ENCODE measurements around the gene FAM222B.
"Not testable (repeated sequence)": the region's sequence is repeated elsewhere in the genome, so short reads cannot be mapped to it uniquely, and the experiment has no call there.

FAM222B gene

DNA sequence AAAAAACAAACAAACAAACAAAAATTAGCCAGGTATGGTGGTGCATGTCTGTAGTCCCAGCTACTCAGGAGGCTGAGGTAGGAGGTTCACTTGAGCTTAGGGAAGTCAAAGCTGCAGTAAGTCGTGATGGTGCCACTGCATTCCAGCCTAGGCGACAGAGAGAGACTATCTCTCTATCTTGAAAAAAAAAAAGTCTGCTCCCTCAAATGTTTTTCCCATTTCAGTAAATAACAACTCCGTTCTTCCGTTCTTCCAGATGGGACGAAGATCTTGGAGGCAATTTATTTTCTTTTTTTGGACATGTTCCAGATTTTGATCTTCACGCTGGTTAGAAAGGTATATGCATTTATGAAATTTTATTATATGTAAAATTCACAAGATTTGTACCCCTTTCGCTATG lies 31.2 kb upstream of the FAM222B start:
- in situ Hi-C loops (cut with MboI; ENCODE audit: low sequenced_read_pairs): no loop called here

DNA sequence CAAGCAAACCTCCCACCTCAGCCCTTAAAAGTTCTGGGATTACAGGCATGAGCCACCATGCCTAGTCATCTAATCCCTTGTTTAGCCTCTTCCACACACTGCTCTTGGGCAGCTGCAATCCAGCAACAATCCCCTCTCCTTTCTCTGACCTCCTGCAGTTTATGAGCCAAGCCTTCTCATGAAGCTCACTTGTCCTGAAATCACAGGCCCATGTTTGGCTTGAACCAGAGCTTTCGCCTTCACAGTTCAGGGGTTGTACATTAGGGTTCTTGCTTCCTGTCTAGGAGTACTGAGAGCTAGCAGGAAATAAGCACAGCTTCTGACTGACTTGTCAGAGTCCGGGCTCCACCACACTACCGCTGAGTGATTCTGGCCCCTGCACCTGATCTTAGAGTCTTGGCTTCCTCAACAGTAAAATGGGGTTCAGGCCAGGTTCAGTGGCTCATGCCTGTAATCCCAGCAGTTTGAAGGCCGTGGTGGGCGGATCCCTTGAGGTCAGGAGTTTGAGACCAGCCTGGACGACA lies 28.5 kb upstream of the FAM222B start:
- in situ Hi-C loops (cut with MboI; ENCODE audit: low sequenced_read_pairs): no loop called here

DNA sequence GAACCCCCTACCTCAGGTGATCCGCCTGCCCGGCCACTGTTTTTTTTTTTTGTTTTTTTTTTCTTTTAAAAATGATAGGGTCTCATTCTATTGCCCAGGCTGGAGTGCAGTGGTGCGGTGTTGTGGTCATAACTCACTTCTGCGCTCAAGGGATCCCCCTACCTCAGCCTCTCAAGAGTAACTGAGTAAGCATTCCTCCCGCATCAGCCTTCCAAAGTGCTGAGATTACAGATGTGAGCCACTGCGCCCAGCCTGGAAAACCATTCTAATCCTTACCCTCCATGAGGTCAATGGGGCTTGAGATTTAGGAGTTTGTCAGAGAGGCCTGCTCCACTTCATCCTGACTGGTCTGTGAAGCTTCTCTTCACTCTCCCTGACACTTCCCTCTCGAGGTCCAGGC lies 24.7 kb upstream of the FAM222B start:
- in situ Hi-C loops (cut with MboI; ENCODE audit: low sequenced_read_pairs): no loop called here

DNA sequence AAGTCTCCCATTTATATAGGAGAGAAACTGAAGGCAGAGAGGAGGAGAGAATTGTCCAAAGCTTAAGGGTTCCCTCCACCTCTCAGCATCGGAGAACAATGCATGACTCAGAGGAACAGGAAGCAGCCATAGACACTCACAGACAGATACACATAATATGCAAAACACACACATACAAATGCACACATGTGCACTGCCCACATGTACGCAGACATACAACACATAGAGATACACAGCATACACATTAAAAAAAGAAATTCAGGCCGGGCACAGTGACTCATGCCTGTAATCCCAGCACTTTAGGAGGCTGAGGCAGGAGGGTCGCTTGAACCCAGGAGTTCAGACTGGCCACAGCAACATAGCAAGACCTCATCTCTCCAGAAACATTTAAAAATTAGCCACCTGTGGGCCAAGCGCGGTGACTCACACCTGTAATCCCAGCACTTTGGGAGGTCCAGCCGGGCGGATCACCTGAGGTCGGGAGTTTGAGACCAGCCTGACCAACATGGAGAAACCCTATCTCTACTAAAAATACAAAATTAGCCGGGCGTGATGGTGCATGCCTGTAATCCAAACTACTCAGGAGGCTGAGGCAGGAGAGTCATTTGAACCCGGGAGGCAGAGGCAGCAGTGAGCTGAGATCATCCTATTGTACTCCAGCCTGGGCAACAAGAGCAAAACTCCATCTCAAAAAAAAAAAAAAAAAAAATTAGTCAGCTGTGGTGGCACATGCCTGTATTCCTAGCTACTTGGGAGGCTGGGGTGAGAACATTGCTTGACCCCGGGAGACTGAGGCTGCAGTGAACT lies 23.6 kb upstream of the FAM222B start:
- in situ Hi-C loops (cut with MboI; ENCODE audit: low sequenced_read_pairs): no loop called here

DNA sequence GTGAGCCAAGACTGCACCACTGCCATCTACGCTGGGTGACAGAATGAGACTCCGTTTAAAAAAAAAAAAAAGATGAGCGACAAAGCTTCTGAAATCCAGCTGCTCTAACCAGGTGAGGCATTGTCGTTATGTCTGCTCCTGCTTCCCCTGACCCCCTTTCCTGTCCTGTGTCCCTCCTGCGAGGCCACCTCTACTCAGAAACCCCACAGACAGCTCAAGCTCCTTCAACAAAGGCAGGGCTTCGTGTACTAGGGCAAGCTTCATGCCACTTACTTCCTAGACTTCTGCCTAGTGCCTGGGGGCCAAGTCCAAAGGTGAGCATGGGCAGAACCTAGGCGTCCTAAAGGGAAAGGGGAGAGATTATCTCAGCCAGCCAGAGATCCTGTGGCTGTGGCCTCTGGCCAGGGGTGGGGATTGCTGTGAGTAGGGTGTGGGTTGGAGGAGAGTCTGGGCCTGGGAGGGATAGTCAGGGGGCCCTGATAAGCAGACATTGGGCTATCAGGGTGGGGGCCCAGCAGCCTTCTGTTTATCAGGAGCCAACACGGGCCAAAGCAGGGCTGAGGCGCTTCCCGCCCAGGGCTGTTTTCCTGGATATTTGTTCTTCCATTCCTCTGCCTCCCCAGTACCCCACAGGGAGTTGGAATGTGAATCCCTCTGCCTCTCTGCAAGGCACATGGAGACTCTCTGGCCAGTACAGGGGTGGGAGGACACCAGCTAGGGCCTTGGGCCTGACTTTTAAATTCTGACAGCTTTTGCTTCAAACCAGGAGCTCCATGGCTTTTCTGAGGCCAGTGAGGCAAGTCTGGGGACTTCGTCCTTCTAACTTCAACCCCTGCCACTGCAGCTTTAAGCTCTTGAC lies 22.6 kb upstream of the FAM222B start:
- in situ Hi-C loops (cut with MboI; ENCODE audit: low sequenced_read_pairs): no loop called here

DNA sequence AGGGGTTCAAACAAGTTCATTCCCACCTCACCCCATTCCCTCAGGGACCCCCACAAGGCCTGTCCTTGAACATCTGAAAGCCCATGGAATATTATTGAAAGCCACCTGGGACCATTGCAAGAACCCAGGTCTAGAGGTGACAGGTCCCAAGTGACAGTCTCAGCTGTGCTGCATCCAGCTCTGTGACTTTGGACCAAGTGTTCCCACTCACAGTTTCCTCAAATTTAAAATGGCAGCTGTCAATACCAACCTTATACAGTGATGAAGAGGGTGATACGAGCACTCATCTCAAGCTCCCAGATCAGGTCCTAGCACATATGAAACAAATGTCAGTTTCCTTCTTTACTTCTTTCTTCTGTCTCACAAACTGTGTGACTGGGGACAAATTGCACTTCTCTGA lies 21.4 kb upstream of the FAM222B start:
- in situ Hi-C loops (cut with MboI; ENCODE audit: low sequenced_read_pairs): no loop called here

DNA sequence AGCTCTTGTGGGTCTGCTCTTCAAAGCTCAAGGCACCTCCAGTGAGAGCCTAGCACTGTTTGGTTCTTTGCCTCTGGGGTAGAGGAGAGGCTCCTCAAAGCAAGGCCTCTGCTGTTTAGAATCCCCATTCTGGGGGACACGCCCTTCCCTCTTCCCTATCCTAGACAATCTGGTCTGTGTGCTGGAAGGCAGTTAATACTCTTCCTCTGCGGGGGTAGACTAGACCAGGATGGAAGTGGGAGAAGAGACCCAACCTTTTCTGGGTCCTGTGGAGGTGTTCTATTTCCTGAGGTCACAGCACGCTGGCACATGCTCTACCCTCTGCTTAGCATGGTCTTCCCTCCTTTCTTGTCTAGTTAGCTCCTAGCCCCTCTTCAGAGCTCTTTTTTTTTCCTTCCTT lies 20.0 kb upstream of the FAM222B start:
- in situ Hi-C loops (cut with MboI; ENCODE audit: low sequenced_read_pairs): no loop called here

DNA sequence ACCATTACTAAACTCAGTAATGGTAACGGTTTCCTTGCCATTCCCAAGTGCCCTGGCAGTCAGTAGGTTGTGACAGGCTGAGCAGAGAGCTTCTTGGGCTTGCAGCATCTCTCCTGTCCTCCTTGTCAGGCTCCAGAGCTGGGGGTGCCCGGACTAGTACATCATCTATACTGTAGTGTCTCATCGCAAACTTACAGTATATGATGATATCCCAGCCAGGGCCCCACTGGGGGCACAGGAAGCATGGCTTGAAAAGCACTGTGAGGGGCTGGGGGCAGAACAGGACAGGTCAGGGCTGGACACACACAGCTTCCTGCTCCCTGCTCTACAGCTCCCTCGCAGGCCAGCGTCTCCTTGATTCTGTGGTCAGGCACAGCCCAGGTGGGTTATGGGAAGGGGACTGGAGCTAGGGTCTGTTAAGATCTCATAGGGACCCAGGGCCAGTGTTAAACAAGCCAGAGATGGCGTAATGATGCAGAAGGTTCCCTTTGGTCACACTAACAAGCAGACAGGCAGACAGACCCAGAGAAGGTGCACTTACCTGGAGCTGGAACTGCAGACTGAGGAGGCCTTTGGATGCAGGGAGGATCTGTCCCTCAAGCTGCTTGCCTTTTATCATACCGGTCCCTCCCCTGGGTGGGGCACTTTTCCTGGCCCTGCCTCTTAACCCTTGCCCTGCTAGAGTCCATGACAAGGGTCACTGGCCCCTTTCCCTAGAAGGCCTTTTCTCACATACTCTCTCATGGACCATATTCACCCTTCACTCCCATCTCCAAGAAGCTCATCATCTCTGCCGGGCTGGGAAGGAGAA lies 19.0 kb upstream of the FAM222B start:
- in situ Hi-C loops (cut with MboI; ENCODE audit: low sequenced_read_pairs): no loop called here

DNA sequence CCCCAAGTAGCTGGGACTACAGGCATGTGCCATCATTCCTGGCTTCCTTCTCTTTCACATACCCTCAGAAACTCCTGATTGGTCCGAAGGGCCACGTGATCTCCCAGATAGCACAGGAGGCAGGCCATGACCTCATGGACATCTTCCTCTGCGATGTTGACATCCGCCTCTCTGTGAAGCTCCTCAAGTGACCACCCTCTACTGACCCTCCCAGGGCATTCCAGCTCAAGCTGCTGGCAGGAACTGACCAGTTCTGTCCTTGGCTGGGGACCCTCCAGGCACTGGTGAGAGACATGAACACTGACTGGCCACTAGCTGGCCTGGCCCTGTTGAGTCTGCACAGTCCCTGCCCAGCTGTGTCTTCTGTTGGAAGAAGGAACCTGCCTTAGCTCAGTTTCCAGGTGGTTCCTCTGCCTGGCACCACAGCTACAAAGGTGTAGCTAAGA lies 17.8 kb upstream of the FAM222B start:
- in situ Hi-C loops (cut with MboI; ENCODE audit: low sequenced_read_pairs): no loop called here

DNA sequence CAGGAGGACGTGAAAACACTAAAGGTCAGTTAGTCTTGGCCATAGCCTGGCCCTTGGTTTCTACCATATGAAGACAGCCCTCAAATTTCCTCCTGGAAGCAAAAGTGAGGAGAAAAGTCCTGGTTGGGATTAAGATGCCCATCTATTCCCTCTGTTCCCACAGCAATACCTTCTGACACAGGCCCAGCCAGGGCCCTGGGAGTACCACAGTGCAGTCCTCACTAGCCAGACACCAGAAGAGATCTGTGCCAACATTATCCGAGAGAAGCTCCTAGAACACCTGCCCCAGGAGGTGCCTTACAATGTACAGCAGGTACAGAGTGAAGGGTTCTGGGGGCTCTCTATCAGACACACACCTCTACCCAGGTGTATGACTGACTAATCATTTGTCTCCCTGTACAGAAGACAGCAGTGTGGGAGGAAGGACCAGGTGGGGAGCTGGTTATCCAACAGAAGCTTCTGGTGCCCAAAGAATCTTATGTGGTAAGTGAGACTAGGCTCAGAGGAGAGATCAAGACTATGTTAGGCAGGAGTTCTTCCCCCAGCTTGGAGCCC lies 16.3 kb upstream of the FAM222B start:
- in situ Hi-C loops (cut with MboI; ENCODE audit: low sequenced_read_pairs): no loop called here

DNA sequence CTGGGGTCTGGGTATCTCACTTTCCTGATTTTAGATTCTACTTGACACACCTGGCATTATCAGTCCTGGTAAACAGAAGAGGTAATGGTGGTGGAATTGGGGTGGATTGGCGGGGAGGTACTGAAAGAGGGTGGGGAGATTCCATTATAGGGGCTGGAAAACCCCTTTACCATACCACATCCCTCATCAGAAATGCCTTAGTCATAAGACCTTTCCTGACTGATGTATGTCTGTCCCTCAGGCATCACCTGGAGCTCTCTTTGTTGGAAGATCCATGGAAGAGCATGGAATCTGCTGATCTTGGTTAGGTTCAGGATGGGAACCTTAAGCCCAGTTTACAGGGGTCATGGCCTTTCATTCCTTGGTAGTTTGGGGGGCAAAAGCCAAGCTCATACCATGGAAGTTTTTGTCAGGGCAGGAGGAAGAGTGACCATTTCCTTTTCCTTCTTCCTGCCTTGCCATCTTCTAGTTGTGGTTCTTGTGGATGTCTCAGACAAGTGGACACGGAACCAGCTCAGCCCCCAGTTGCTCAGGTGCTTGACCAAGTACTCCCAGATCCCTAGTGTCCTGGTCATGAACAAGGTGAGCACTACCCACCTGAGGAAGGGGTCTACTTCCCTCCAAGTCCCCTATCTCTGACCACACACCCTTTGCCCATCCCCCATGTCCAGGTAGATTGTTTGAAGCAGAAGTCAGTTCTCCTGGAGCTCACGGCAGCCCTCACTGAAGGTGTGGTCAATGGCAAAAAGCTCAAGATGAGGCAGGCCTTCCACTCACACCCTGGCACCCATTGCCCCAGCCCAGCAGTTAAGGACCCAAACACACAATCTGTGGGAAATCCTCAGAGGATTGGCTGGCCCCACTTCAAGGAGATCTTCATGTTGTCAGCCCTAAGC lies 15.6 kb upstream of the FAM222B start:
- in situ Hi-C loops (cut with MboI; ENCODE audit: low sequenced_read_pairs): no loop called here

DNA sequence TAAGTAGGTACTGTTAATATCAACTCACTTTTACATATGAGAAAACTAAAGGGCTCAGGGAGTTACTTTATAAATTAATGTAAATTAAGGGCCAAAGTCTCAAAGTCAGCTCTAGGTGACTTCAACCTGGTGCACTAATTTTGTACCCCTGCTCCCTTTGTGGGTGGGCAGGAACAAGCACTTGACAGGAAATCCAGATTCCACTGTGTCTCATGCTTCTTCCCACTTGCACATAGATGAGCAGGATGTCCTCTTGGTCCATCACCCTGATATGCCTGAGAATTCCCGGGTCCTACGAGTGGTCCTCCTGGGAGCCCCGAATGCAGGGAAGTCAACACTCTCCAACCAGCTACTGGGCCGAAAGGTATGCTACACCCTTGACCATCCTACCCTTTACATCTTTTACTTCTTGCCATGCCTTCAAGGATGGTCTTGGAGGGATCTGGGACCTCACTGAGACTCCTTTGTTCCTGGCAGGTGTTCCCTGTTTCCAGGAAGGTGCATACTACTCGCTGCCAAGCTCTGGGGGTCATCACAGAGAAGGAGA lies 13.5 kb upstream of the FAM222B start:
- in situ Hi-C loops (cut with MboI; ENCODE audit: low sequenced_read_pairs): no loop called here

DNA sequence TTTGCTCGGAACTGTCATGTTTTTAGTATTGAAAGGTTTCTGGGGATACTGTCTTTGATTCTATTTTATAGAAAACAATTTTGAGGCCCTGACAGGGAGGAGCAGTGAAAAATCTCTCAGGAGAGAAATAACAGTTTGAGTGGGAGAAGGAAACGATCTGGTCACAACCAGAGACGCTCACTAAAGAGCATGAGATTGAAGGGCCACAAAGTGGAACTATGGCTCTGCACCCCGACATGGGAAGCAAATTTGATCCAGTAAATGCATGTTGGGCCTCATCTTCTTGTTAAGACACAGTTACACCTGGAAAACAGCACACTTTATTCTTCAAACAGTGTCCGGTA lies 12.7 kb upstream of the FAM222B start:
- in situ Hi-C loops (cut with MboI; ENCODE audit: low sequenced_read_pairs): no loop called here

DNA sequence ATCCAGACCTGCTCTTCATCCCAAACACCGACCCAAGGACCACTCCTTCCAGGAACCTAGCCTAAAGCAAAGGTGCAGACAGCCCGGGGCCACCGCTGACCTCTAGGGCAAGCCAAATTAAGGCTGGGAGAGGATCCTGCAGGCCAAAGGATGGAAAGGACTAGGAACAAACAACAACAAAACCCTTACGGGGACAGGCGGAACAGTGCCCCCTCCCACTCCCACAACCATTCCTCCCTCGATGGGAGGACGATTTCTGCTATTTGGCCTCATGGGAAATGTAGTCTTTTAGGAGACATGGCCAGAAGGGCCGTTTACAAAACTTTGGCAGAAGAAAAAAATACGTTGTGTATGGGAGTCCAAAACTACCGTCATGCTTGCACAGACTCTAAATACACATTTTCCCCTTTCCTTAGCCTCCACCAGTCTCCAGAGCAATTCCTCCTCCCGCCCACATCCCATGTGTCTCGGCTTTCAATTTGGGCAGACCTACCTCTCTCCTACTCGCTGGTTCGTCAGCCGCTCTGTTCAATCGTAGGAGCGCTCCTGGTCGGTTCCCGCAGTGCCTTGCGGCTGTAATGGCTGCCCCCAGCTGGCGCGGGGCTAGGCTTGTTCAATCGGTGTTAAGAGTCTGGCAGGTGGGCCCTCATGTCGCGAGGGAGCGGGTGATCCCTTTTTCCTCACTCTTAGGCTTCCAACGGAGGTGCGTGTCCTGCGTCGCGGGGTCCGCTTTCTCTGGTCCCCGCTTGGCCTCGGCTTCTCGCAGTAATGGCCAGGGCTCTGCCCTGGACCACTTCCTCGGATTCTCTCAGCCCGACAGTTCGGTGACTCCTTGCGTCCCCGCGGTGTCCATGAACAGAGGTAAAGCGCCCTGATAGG lies 12.1 kb upstream of the FAM222B start, which contains the start of gene ERAL1:
TSS of gene ERAL1 (plus strand) at position 560 of the 879 bp plus-strand sequence. CDS start at position 579, 19 bp downstream.
- in situ Hi-C loops (cut with MboI; ENCODE audit: low sequenced_read_pairs): no loop called here

DNA sequence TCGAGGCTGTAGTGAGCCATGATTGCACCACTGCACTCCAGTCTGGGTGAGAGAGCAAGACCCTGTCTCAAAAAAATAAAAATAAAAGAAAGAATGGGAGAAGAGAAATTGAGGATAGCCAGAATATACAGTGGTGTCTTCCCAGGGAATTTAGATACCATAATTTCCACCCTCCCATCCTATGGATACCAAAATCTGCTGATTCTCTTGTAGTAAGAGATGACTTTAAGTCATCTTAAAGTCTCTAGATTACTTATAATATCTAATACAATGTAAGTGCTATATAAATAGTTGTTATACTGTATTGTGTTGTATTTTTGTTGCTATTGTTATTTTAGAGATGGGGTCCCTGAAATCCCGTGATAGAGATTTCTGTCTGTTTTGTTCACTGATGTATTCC lies 10.7 kb upstream of the FAM222B start:
- in situ Hi-C loops (cut with MboI; ENCODE audit: low sequenced_read_pairs): no loop called here

DNA sequence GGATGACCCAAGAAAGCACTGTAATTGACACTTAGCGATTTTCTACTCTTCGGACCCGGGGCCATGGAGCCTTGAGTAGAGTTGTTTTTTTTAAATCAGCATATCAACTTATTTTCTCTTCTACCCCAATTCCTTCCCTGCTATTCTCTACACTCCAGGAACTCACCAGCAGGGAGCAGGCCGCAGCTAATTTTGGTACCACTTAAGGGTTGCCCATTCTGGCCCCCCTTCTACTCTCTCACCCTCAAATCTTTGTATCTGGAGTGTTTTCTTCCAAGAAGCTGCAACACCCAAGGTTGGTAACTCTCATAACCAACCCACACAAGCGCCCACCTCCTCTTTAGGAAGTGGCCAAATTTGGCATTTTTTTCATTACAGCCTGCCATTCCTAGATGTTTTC lies 6.7 kb upstream of the FAM222B start:
- in situ Hi-C loops (cut with MboI; ENCODE audit: low sequenced_read_pairs): no loop called here

DNA sequence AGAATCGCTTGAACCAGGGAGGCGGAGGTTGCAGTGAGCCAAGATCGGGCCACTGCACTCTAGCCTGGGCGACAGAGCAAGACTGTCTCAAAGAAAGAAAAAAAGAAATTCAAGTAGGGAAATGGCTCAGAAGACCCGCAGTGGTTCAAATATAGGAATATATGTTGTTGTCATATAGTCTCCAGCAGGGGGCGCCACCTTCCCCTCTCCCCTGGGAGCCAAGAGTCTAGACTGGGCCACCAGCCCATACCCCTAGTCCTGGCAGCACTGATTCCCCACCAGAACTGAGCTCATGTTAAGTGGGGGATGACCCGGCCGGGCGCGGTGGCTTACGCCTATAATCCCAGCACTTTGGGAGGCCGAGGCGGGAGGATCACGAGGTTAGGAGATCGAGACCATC lies 6.1 kb upstream of the FAM222B start:
- in situ Hi-C loops (cut with MboI; ENCODE audit: low sequenced_read_pairs): not testable (repeated sequence)

DNA sequence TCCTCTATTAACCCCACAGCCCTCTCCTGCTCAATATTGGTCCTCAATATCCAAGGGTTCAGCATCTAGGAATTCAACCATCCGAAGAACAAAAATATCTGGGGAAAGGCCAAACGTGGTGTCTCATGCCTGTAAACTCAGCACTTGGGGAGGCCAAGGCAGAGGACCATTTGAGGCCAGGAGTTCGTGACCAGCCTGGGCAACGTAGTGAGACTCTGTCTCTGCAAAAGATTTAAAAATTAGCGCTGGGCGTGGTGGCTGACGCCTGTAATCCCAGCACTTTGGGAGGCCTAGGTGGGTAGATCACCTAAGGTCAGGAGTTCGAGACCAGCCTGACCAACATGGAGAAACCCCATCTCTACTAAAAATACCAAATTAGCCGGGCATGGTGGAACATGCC lies 4.1 kb upstream of the FAM222B start:
- in situ Hi-C loops (cut with MboI; ENCODE audit: low sequenced_read_pairs): not testable (repeated sequence)

Measured in HL-60/S4 (cell line).